DOHH2 (cell line): ENCODE data around the gene DISC1.
"Not testable (repeated sequence)": the region's sequence is repeated elsewhere in the genome, so short reads cannot be mapped to it uniquely, and the experiment has no call there.

Source experiments
- CTCF ChIP-seq: fragments of 200-600 bp; sonication (generic); IDR thresholded peaks from one replicate; pipeline ENCODE4 v1.5.1; 2014; ENCODE audit warnings: antibody characterized with exemption, mild to moderate bottlenecking, low read depth, low read length; ENCODE audit not compliant: poor library complexity, severe bottlenecking
- EZH2phosphoT487 ChIP-seq: fragments of 200-600 bp; sonication (generic); IDR thresholded peaks from 2 replicates; pipeline ENCODE4 v1.6.1; 2017; ENCODE audit warnings: borderline replicate concordance, mild to moderate bottlenecking, antibody characterized with exemption, low read length, moderate library complexity, mixed read lengths

DNA sequence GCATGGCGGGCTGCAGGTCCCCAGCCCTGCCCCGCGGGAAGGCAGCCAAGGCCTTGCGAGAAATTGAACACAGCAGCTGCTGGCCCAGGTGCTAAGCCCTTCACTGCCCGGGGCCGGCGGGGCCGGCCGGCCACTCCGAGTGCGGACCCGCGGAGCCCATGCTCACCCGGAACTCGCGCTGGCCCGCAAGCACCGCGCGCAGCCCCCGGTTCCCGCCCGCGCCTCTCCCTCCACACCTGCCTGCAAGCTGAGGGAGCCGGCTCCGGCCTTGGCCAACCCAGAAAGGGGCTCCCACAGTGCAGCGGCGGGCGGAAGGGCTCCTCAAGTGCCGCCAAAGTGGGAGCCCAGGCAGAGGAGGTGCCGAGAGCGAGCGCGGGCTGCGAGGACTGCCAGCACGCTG, 15.5 kb downstream of the DISC1 start:
- not testable (repeated sequence) for TF ChIP-seq CTCF, EZH2phosphoT487
